OCI-LY3 (cell line): Measurements from ENCODE around the gene CEACAM18.

Experiments
- EZH2phosphoT487 ChIP-seq: fragments of 200-600 bp; shearing (Covaris generic); IDR thresholded peaks from 2 replicates; pipeline ENCODE4 v1.6.1; 2018; ENCODE audit warnings: antibody characterized with exemption, mixed run types, low read depth
- TF ChIP-seq, protein P1 (sequence below): fragments of 200-600, 300-600 bp; sonication (generic); IDR thresholded peaks from 2 replicates; pipeline ENCODE4 v1.5.1; 2014; ENCODE audit warnings: antibody characterized with exemption, low read length, low read depth

DNA sequence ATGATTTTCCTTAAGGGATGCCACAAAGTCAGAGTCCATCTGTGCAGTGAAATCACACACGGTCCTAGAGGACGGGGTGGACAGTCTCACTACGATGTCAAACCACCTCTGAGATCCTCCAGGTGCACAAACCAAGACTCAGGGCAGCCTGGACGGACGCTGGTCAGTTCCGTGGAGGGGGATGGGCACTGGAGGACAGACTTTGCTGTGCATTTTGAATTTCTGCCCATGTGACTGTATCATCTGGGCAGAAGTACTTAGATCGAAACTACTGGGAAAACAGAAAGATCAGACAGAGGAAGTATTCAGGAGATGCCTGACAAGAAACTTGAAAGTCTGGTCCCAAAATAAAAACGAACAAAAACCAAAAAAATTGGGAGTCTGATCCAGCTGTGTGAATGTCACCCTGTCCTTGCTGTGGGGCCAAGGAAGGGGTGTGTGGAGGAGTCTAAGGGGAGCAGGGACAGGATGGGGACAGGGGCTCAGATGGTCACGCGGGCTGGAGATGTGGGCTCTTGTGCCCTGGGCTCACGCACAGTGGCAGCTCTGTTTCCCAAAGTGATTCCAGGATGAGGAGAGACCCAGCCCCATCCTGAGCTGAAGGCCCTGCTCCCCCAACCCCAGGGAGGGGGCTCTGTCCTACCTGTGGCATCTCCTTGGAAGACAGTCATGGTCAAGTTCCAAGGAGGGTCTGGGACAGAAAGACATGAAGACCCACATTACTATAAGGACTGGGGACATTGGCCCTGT is 21.6 kb upstream of the CEACAM18 start:
- TF ChIP-seq, protein P1, sequence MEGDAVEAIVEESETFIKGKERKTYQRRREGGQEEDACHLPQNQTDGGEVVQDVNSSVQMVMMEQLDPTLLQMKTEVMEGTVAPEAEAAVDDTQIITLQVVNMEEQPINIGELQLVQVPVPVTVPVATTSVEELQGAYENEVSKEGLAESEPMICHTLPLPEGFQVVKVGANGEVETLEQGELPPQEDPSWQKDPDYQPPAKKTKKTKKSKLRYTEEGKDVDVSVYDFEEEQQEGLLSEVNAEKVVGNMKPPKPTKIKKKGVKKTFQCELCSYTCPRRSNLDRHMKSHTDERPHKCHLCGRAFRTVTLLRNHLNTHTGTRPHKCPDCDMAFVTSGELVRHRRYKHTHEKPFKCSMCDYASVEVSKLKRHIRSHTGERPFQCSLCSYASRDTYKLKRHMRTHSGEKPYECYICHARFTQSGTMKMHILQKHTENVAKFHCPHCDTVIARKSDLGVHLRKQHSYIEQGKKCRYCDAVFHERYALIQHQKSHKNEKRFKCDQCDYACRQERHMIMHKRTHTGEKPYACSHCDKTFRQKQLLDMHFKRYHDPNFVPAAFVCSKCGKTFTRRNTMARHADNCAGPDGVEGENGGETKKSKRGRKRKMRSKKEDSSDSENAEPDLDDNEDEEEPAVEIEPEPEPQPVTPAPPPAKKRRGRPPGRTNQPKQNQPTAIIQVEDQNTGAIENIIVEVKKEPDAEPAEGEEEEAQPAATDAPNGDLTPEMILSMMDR: no peak
- no peak for TF ChIP-seq EZH2phosphoT487
